WTC11 (cell line): ENCODE data around the gene EWSR1. TPM values are rescaled to one million over a fixed set of nuclear protein-coding genes. Genes with fewer than 3 reads are reported as not detected.

Source experiments
- ATAC-seq: fragments of 200-7000 bp; cut with Tn5 transposase; 2 replicates; pipeline ENCODE4 v1.10.0; 2021; ENCODE audit warnings: mild to moderate bottlenecking, moderate library complexity
- CTCF ChIA-PET: fragments of 300-600 bp; sonication (Branson Sonifier 250); formaldehyde crosslinking; loops from one replicate; lab custom pipeline; 2021; ENCODE audit warnings: antibody characterized with exemption; lab: Charles Lee
- POLR2A ChIA-PET: fragments of 350-600 bp; sonication (Branson Sonifier 250); formaldehyde crosslinking; loops from one replicate; lab custom pipeline; 2021; ENCODE audit warnings: antibody characterized with exemption; lab: Charles Lee
- DNase-seq: peaks from one replicate; pipeline ENCODE4 v3.0.0; 2021; ENCODE audit warnings: low spot score
- H3K27ac Mint-ChIP-seq: 2 replicates; pipeline ENCODE4 v1.8.0; 2021; ENCODE audit warnings: mixed read lengths
- H3K27me3 Mint-ChIP-seq: 2 replicates; pipeline ENCODE4 v1.8.0; 2021; ENCODE audit warnings: low read depth, mild to moderate bottlenecking, moderate library complexity, mixed read lengths
- H3K36me3 Mint-ChIP-seq: 2 replicates; pipeline ENCODE4 v1.8.0; 2021; ENCODE audit warnings: mixed read lengths
- H3K4me1 Mint-ChIP-seq: 2 replicates; pipeline ENCODE4 v1.8.0; 2022; ENCODE audit warnings: mixed read lengths
- H3K4me3 Mint-ChIP-seq: 2 replicates; pipeline ENCODE4 v1.8.0; 2021; ENCODE audit warnings: mild to moderate bottlenecking, moderate library complexity, mixed read lengths
- H3K9me3 Mint-ChIP-seq: 2 replicates; pipeline ENCODE4 v1.8.0; 2021; ENCODE audit warnings: mixed read lengths
- CREM ChIP-seq: sonication (generic); formaldehyde crosslinking; IDR thresholded peaks from 2 replicates; pipeline ENCODE4 v1.8.1; 2022; ENCODE audit warnings: mild to moderate bottlenecking, missing genetic modification reagents, moderate library complexity
- E2F5 ChIP-seq: sonication (generic); formaldehyde crosslinking; IDR thresholded peaks from 2 replicates; pipeline ENCODE4 v1.8.1; 2022; ENCODE audit warnings: mild to moderate bottlenecking, moderate library complexity, missing genetic modification reagents
- EMX1 ChIP-seq: fragments of 250-450 bp; sonication (Bioruptor Pico); IDR thresholded peaks from 2 replicates; pipeline ENCODE4 v1.8.0; 2021; ENCODE audit warnings: mild to moderate bottlenecking
- ETV6 ChIP-seq: sonication (generic); formaldehyde crosslinking; IDR thresholded peaks from 2 replicates; pipeline ENCODE4 v1.8.1; 2022; ENCODE audit warnings: mild to moderate bottlenecking, missing genetic modification reagents
- GRHL2 ChIP-seq: fragments of 250-450 bp; sonication (Bioruptor Pico); IDR thresholded peaks from 2 replicates; pipeline ENCODE4 v1.8.0; 2022; ENCODE audit warnings: mild to moderate bottlenecking, moderate library complexity; ENCODE audit not compliant: insufficient replicate concordance, severe bottlenecking
- HMGA2 ChIP-seq: fragments of 250-450 bp; sonication (Bioruptor Pico); IDR thresholded peaks from 2 replicates; pipeline ENCODE4 v1.4.0; 2021; ENCODE audit warnings: mild to moderate bottlenecking, moderate library complexity
- JUN ChIP-seq: sonication (generic); formaldehyde crosslinking; IDR thresholded peaks from 2 replicates; pipeline ENCODE4 v1.8.0; 2023; ENCODE audit warnings: mild to moderate bottlenecking, missing genetic modification reagents
- NFATC4 ChIP-seq: fragments of 250-450 bp; sonication (Bioruptor Pico); IDR thresholded peaks from 2 replicates; pipeline ENCODE4 v1.9.0; 2021; ENCODE audit warnings: mild to moderate bottlenecking
- NFYB ChIP-seq: sonication (generic); formaldehyde crosslinking; conservative IDR thresholded peaks from 2 replicates; pipeline ENCODE4 v1.8.0; 2022; ENCODE audit warnings: low read depth, missing genetic modification reagents
- NR1H2 ChIP-seq: sonication (generic); formaldehyde crosslinking; IDR thresholded peaks from 2 replicates; pipeline ENCODE4 v1.9.0; 2021; ENCODE audit warnings: mild to moderate bottlenecking, moderate library complexity, missing genetic modification reagents
- PRDM15 ChIP-seq: sonication (generic); formaldehyde crosslinking; IDR thresholded peaks from 2 replicates; pipeline ENCODE4 v1.8.0; 2022; ENCODE audit warnings: missing genetic modification reagents
- RORB ChIP-seq: fragments of 250-450 bp; sonication (Bioruptor Pico); IDR thresholded peaks from 2 replicates; pipeline ENCODE4 v1.9.0; 2021; ENCODE audit warnings: mild to moderate bottlenecking
- SP1 ChIP-seq: sonication (generic); formaldehyde crosslinking; conservative IDR thresholded peaks from 2 replicates; pipeline ENCODE4 v1.8.1; 2022; ENCODE audit warnings: missing genetic modification reagents
- ZNF121 ChIP-seq: sonication (generic); formaldehyde crosslinking; IDR thresholded peaks from 2 replicates; pipeline ENCODE4 v1.8.0; 2023; ENCODE audit warnings: missing genetic modification reagents
- total RNA-seq: library from RNA; stranded (reverse); gene quantifications from 3 replicates; pipeline ENCODE4 v1.2.3, GENCODE V29; 2021
- TF ChIP-seq, protein P1 (sequence below): sonication (generic); formaldehyde crosslinking; IDR thresholded peaks from 2 replicates; pipeline ENCODE4 v1.8.0; 2022; ENCODE audit warnings: mild to moderate bottlenecking, missing genetic modification reagents
- TF ChIP-seq, protein P2 (sequence below): sonication (generic); formaldehyde crosslinking; IDR thresholded peaks from 2 replicates; pipeline ENCODE4 v1.8.0; 2023; ENCODE audit warnings: mild to moderate bottlenecking, missing genetic modification reagents
- TF ChIP-seq, protein P3 (sequence below): sonication (generic); formaldehyde crosslinking; IDR thresholded peaks from 2 replicates; pipeline ENCODE4 v1.8.0; 2023; ENCODE audit warnings: missing genetic modification reagents, mild to moderate bottlenecking, borderline replicate concordance
- TF ChIP-seq, protein P4 (sequence below): fragments of 250-450 bp; sonication (Bioruptor Pico); IDR thresholded peaks from 2 replicates; pipeline ENCODE4 v1.9.0; 2021; ENCODE audit warnings: mild to moderate bottlenecking
- TF ChIP-seq, protein P5 (sequence below): fragments of 250-450 bp; sonication (Bioruptor Pico); IDR thresholded peaks from 2 replicates; pipeline ENCODE4 v1.9.0; 2021; ENCODE audit warnings: mild to moderate bottlenecking

The EWSR1 gene
- total RNA-seq, 1 experiment from 2014 or later, result 377 TPM

DNA sequence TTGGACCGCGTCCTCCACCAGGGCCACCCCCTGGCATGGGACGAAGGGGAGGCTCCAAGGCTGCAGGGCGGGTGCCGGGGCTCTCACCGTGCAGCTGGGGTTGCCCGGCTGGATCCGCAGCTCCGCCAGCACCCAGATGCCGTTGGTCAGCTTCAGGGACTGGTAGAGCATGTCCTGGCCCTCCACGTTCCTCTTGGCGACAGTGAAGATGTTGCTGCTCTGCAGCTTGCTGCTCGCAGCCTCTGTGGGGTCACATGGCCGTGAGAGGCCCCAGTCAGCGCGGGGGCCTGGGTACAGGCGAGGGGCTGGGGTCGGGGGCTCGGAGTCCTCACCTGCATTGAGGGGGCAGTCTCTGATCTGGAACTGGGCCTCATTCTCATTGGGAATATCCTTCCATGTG lies 62.2 kb downstream of the EWSR1 start (continued):
- TF ChIP-seq NFATC4 (CRISPR knock-in tag) (no peak), CREM (no peak)
- TF ChIP-seq, all 79 proteins: peak for 0

GRCh38 chr22:29330753-29331152 lies 62.7 kb downstream of the EWSR1 start:
- Mint-ChIP-seq H3K27ac (no peak overlapping the region), H3K4me1 (no peaks in the 10 kb centered on the region), H3K4me3 (no peak overlapping the region), H3K9me3 (no peaks in the 10 kb centered on the region), H3K27me3 (no peaks in the 10 kb centered on the region), H3K36me3 (peaks cover 10% of the 10 kb centered on the region; the same call in 1 of the 2 replicates)
- DNase-seq (no peak), ATAC-seq (peak; percentile 20)
- TF ChIP-seq PRDM15 (CRISPR knock-in tag) (peak; percentile 61; the same call in 1 of the 2 replicates), GRHL2 (CRISPR knock-in tag) (no peak)
- ChIA-PET CTCF (no interaction called here), POLR2A (no interaction called here)

DNA sequence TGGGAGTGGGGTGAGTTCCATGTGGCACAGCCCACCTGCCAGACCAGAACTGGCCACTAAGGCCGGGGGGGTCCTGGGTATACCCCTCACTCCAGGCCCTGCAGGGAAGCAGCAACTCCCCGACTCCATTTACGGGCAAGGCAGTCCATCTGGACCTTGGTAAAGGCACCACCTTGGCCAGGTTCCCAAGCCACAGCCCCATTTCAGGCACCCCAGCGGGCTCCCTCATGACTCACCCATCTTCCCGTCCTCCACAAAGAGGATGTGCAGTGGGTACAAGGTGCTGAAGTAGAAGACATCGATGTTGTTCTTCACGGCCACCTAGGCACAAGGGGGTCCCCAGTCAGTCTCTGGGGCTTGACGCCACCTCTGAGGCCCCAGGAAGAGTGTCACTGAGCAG lies 63.1 kb downstream of the EWSR1 start:
- H3K4me1 Mint-ChIP-seq, result no peaks in the 10 kb centered on the region
- ATAC-seq (no peak), DNase-seq (no peak)
- H3K27me3 Mint-ChIP-seq, result no peaks in the 10 kb centered on the region
- POLR2A ChIA-PET, result no interaction called here
- H3K9me3 Mint-ChIP-seq, result no peaks in the 10 kb centered on the region
- CTCF ChIA-PET, result no interaction called here
- H3K36me3 Mint-ChIP-seq, result peaks cover 15% of the 10 kb centered on the region; the same call in 1 of the 2 replicates
- H3K4me3 Mint-ChIP-seq, result no peak overlapping the region
- TF ChIP-seq, protein P1, sequence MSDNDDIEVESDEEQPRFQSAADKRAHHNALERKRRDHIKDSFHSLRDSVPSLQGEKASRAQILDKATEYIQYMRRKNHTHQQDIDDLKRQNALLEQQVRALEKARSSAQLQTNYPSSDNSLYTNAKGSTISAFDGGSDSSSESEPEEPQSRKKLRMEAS, result no peak
- TF ChIP-seq ZNF121 (CRISPR knock-in tag) (no peak), ETV6 (CRISPR knock-in tag) (no peak), CREM (no peak), EMX1 (CRISPR knock-in tag) (no peak), RORB (no peak), JUN (CRISPR knock-in tag) (no peak), NR1H2 (CRISPR knock-in tag) (no peak), SP1 (CRISPR knock-in tag) (no peak), E2F5 (CRISPR knock-in tag) (no peak), HMGA2 (CRISPR knock-in tag) (no peak), NFYB (CRISPR knock-in tag) (no peak)
- TF ChIP-seq, protein P2, sequence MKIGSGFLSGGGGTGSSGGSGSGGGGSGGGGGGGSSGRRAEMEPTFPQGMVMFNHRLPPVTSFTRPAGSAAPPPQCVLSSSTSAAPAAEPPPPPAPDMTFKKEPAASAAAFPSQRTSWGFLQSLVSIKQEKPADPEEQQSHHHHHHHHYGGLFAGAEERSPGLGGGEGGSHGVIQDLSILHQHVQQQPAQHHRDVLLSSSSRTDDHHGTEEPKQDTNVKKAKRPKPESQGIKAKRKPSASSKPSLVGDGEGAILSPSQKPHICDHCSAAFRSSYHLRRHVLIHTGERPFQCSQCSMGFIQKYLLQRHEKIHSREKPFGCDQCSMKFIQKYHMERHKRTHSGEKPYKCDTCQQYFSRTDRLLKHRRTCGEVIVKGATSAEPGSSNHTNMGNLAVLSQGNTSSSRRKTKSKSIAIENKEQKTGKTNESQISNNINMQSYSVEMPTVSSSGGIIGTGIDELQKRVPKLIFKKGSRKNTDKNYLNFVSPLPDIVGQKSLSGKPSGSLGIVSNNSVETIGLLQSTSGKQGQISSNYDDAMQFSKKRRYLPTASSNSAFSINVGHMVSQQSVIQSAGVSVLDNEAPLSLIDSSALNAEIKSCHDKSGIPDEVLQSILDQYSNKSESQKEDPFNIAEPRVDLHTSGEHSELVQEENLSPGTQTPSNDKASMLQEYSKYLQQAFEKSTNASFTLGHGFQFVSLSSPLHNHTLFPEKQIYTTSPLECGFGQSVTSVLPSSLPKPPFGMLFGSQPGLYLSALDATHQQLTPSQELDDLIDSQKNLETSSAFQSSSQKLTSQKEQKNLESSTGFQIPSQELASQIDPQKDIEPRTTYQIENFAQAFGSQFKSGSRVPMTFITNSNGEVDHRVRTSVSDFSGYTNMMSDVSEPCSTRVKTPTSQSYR (CRISPR knock-in tag), result no peak
- TF ChIP-seq, protein P3, sequence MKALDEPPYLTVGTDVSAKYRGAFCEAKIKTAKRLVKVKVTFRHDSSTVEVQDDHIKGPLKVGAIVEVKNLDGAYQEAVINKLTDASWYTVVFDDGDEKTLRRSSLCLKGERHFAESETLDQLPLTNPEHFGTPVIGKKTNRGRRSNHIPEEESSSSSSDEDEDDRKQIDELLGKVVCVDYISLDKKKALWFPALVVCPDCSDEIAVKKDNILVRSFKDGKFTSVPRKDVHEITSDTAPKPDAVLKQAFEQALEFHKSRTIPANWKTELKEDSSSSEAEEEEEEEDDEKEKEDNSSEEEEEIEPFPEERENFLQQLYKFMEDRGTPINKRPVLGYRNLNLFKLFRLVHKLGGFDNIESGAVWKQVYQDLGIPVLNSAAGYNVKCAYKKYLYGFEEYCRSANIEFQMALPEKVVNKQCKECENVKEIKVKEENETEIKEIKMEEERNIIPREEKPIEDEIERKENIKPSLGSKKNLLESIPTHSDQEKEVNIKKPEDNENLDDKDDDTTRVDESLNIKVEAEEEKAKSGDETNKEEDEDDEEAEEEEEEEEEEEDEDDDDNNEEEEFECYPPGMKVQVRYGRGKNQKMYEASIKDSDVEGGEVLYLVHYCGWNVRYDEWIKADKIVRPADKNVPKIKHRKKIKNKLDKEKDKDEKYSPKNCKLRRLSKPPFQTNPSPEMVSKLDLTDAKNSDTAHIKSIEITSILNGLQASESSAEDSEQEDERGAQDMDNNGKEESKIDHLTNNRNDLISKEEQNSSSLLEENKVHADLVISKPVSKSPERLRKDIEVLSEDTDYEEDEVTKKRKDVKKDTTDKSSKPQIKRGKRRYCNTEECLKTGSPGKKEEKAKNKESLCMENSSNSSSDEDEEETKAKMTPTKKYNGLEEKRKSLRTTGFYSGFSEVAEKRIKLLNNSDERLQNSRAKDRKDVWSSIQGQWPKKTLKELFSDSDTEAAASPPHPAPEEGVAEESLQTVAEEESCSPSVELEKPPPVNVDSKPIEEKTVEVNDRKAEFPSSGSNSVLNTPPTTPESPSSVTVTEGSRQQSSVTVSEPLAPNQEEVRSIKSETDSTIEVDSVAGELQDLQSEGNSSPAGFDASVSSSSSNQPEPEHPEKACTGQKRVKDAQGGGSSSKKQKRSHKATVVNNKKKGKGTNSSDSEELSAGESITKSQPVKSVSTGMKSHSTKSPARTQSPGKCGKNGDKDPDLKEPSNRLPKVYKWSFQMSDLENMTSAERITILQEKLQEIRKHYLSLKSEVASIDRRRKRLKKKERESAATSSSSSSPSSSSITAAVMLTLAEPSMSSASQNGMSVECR, result no peak
- TF ChIP-seq, protein P4, sequence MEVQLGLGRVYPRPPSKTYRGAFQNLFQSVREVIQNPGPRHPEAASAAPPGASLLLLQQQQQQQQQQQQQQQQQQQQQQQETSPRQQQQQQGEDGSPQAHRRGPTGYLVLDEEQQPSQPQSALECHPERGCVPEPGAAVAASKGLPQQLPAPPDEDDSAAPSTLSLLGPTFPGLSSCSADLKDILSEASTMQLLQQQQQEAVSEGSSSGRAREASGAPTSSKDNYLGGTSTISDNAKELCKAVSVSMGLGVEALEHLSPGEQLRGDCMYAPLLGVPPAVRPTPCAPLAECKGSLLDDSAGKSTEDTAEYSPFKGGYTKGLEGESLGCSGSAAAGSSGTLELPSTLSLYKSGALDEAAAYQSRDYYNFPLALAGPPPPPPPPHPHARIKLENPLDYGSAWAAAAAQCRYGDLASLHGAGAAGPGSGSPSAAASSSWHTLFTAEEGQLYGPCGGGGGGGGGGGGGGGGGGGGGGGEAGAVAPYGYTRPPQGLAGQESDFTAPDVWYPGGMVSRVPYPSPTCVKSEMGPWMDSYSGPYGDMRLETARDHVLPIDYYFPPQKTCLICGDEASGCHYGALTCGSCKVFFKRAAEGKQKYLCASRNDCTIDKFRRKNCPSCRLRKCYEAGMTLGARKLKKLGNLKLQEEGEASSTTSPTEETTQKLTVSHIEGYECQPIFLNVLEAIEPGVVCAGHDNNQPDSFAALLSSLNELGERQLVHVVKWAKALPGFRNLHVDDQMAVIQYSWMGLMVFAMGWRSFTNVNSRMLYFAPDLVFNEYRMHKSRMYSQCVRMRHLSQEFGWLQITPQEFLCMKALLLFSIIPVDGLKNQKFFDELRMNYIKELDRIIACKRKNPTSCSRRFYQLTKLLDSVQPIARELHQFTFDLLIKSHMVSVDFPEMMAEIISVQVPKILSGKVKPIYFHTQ, result no peak
- TF ChIP-seq, protein P5, sequence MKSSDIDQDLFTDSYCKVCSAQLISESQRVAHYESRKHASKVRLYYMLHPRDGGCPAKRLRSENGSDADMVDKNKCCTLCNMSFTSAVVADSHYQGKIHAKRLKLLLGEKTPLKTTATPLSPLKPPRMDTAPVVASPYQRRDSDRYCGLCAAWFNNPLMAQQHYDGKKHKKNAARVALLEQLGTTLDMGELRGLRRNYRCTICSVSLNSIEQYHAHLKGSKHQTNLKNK (CRISPR knock-in tag), result no peak
- no peak overlapping the region for H3K27ac Mint-ChIP-seq
